Coronary artery (tissue), 2 donors: ENCODE measurements around the gene TSC22D1.
"Not testable (repeated sequence)": the region's sequence is repeated elsewhere in the genome, so short reads cannot be mapped to it uniquely, and the experiment has no call there.

ENCODE experiments used
- DNase-seq: peaks from one replicate; pipeline ENCODE4 v3.0.0-alpha.2; 2017; ENCODE audit warnings: low spot score
- H3K27ac ChIP-seq, 2 donors: fragments of 200-600 bp; sonication (generic); one replicate each; pipeline ENCODE4 v1.5.1; 2016 to 2019
- H3K4me3 ChIP-seq: fragments of 200-600 bp; sonication (generic); 2 replicates; pipeline ENCODE4 v1.5.1; 2016; ENCODE audit warnings: mild to moderate bottlenecking, moderate library complexity
- CTCF ChIP-seq: fragments of 200-600 bp; sonication (generic); IDR thresholded peaks from one replicate; pipeline ENCODE4 v1.5.1; 2019; ENCODE audit warnings: antibody characterized with exemption

The TSC22D1 gene

GRCh38 chr13:44540761-44541434, 35.2 kb downstream of the TSC22D1 start:
- no peak for TF ChIP-seq CTCF
- H3K27ac ChIP-seq = peak overlapping the region; percentile 30 to 38
- peak overlapping the region; percentile 46 for H3K4me3 ChIP-seq
- DNase-seq = no peak

- Histone ChIP-seq H3K27ac (no peak overlapping the region), H3K4me3 (no peak overlapping the region)
- DNase-seq = no peak
- TF ChIP-seq CTCF = no peak
These were observed 38.9 kb downstream of the TSC22D1 start for GRCh38 chr13:44537248-44537647.

GRCh38 chr13:44523146-44524015, 52.7 kb downstream of the TSC22D1 start:
- Histone ChIP-seq H3K27ac (no peak overlapping the region), H3K4me3 (peak overlapping the region; percentile 11)
- DNase-seq = no peak
- TF ChIP-seq CTCF = no peak

- TF ChIP-seq CTCF = no peak
- H3K27ac ChIP-seq = no peak overlapping the region
- H3K4me3 ChIP-seq = no peak overlapping the region
- DNase-seq = no peak
These were observed 56.5 kb downstream of the TSC22D1 start for GRCh38 chr13:44519642-44520041.

- TF ChIP-seq CTCF = no peak
- no peak for DNase-seq
- Histone ChIP-seq H3K4me3 (no peak overlapping the region), H3K27ac (no peak overlapping the region)
These were observed 59.4 kb downstream of the TSC22D1 start for GRCh38 chr13:44516771-44517170.

- no peak overlapping the region for H3K27ac ChIP-seq
- DNase-seq = no peak
- no peak for TF ChIP-seq CTCF
- no peak overlapping the region for H3K4me3 ChIP-seq
These were observed 61.9 kb downstream of the TSC22D1 start for GRCh38 chr13:44514278-44514677.

GRCh38 chr13:44509853-44510252, 66.3 kb downstream of the TSC22D1 start:
- DNase-seq, H3K27ac ChIP-seq, H3K4me3 ChIP-seq: not testable (repeated sequence)
